GM21786 (cell line): ENCODE results near the gene LTBR.

Source experiments
- ATAC-seq: cut with Tn5 transposase; IDR thresholded peaks from one replicate; pipeline ENCODE4 v1.9.1; 2021; ENCODE audit not compliant: unreplicated experiment

LTBR gene

DNA sequence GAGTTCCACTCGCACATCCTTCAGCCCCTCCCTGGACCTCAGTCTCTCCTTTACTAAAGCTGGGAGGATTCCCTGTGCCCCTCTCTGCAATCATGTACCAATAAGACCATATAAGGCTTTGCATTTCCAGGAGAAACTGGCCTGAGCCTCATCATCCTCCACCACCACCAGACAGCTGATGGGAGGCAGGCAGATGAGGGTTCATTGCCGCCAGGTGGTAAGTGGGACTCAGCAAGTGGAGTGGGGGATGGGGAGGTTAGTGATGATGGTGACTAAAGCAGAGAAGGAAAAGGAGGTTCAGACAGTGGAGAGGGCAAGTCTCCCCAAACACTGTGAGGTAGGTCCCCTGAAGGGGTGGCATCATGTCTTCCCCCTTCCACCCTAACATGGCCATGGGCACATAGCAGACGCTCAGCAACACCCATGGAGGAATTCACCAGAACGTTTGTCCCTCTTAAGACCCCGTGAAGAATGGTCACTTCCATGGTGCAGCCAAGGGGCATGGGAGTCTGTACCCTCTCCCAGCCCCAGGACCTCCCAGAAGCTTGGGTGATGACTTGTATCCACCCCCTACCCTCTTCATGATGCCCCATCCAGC lies 37.6 kb upstream of the LTBR start:
- ATAC-seq: no peak

DNA sequence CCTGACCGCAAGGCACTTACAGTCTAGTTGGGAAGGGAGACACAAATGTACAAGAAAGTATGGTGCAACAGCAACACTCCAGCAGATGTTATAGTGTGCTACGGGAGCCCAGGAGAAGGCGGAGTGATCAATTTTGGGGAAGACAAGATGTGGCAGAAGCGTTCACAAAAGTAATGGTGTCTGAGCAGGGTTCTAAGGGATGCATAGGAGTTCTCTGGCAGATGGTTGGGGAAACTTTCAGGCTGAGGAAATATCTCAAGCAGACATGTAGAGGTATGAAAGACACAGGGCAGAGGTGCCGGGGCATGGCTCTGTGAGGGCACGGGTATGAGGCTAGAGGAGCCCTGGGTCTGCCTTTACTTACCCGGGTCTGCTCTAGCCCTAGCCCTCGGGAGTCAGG lies 37.0 kb upstream of the LTBR start:
- no peak for ATAC-seq

DNA sequence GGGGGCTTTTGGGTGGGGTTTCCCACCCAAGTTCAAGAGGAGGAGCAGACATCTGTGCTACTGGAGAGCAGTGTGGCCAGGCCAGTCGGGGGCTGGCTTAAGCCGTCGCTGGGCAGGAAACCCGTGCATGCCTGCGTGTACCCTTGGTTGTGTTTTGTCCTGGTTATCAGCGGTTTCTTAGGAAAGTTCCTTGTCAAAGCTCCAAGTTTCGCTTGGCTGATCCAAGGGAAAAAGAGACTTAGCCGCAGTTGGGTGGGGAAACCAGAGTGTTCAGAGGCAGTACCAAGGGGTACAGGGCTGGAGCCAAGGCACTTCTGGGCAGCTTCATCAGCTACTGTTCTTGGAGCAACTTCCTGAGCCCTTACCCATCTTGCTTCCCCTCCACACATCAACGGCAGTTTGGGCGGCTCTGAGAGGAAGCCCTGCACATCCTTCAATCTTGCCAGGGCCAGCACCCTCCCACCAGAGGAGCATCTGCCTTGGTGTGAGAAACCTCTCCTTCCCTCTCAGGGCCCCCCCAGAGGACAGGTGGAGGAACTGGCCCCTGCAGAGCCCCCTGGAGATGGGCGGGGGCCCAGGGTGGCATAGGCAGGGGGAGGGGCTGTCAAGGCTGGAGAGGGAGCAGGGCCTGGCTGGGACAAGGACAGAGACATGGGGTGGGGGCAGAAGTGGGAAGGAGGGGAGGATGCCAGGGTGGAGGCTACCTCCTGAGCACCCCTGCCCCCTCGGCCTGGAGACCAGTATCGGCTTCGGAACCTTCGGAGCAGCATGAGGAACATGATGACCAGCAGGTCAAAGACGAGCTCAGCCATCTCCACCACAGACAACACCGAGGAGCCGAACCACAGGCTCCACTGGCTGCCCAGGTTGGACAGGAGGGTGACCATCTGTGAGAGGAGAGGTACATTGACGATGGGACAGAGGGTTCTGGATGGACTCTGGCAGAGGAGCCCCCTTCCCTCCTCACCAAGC lies 36.3 kb upstream of the LTBR start:
- no peak for ATAC-seq

DNA sequence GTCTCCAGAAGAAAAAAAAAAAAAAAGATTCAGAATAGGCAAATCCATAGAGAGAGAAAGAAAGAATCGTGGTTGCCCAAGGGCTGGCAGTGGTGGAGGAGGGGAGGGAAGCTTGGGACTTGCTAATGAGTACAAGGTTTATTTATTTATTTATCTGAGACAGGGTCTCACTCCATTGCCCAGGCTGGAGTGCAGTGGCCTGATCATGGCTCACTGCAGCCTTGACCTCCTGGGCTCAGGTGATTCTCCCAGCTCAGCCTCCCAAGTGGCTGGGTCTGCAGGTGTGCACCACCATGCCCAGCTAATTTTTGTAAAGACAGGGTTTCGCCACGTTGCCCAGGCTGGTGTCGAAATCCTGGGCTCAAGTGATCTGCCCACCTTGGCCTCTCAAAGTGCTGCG lies 32.3 kb upstream of the LTBR start:
- no peak for ATAC-seq

DNA sequence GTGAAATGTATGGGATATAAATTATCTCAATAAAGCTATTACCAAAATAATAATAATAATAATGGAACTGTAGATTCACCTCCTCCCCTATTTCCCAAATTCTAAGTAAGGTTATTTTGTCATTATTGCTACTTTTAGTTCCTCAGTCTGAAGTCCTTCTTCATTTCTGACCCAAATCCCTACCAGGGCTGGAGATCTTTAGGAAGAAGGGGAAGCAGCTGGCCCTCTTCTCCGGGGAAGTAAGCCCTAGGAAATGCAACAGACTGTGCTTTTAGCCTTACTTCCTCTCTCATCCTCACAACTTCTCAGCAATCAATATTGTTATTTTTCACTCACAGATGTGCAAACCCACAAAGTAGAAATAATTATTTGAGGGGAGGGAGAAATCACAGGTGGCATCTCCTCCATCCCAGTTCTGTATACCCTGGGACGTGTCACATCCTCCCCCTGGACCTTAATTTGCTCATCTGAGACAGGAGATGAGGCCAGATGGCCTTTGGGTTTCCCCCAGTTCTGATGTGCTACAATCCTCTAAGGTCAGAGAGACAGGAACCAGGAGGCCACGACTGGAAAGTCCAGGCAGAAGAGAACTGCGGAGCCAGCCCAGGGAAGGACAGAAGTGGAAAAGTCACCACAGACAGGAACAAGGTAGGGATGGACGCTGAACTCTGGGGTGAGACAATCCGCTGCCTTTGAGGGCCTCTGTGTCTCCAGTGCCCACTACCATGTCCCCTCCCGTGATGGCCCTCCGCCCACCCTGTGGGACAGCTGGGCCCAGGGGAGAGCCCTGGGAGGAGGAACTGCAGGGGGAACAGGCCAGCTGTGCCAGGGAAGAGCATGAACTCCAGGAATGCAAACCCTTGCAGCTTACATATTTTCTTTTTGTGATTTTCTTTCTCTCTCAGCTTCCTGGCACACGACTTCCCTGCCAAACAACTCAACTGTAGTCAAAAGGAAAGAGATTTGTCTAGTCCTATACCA lies 31.5 kb upstream of the LTBR start:
- no peak for ATAC-seq

DNA sequence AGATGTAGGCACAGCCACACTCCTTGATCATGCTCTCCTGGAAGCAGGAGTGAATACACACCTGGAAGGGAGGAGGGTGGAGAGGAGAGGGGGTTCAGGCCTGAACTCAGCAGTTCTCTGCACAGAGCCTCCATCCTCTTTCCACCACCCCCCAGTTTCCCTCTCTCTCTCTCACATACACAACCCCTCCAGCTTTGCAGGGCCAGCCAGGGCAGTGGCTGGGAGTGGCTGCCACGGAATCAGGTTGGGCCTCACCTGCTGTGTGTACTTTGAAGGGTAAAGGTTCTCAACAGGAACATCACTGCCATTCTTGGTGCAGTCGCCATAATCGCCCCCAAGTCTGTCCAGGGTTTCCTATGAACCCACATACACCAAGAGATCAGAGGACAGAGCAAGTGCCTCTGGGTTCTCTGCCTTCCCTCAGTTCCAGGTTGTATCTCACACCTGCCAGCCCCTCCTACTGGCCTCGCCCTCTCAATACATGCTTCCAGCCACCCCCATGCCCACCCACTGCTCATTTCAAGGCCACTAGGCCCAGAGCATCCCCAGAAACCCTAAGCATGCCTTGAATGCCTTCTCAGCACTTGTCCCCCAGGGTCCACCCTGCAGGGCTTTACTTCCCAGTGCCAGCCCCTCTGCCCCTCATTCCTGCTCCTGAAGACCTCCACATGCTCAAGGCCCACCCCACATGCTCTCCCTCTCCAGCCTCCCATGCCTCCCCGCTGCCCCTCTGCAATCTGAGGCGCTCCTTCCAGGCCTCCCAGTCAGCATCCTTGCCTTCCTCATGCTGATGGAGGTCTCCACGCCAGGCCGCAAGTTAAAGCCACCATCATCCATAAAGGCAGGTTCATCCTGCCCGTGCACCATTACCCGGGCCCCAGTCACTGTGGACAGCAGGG lies 29.2 kb upstream of the LTBR start:
- ATAC-seq: no peak

DNA sequence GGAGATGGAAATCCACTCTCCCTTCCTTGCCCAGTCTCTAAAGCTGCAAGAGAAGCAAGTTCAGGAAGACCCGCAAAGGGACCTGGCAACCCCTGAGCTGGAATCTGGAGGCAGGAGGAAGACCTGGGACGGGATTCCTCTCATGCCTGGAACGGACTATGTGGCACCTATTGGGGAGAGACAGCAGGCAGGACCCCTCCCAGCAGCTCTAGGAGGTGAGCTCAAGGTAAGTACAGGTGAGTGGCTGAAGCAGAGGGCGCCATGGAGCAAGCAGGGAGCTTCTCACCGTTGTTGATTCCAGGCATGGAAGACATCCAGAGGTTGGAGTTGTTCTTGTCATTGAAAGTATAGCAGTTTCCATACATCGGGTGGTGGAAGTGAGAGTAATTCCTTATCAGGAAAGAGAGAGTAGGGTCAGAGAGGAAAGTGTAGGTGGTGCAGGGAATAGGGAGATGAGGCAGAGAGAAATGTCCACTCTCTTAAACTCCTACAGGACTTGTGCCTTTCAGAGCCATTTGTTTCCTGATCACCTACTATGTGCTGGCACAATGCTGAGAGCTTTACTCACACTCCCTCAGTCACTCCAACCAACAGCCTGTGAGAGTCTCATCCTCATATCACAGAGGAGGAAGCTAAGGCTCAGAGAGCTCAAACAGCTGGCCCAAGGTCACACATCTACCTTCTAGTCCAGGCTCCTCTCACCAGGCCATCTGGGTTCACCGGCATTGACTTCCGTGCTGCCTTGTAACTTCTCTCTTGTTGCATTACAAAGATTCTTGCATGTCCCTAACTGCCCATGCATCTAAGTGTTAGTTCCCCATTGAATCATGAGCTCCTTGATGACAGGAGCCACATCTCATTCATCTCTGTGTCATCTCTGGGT lies 28.2 kb upstream of the LTBR start:
- no peak for ATAC-seq

DNA sequence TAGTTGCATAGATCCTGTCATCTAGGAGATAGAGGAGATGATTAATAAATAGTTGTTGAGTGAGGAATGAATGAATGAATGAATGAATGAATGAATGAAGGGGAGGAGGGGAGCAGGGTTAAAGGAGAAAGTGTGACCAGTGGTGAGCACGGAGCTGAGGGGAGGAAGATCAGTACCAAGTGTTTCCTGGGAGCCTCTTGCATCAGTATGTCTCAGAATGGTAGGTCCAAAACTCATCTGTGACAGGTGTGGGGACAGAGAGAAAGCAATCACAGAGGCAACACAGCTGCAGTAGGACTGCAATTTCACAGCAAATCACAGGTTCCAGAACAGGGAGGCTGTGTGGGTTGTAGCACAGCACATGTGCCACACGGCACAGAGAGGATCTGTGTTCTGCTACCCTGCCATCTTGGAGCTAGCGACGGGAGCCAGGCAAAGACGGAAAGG lies 27.6 kb upstream of the LTBR start:
- no peak for ATAC-seq

DNA sequence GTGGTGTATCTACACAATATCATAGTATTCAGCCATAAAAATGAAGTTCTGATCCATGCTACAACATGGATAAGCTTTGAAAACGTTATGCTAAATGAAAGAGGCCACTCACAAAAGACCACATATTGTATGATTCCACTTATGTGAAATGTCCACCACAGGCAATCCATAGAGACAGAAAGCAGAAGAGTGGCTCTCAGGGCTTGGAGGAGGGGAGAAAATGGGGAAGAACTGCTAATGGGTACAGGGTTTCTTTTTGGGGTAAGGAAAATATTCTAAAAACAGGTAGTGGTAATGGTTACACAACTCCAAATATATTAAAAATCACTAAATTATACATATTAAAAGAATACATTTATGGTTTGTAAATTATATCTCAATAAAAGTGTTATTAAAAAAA lies 25.1 kb upstream of the LTBR start:
- no peak for ATAC-seq

DNA sequence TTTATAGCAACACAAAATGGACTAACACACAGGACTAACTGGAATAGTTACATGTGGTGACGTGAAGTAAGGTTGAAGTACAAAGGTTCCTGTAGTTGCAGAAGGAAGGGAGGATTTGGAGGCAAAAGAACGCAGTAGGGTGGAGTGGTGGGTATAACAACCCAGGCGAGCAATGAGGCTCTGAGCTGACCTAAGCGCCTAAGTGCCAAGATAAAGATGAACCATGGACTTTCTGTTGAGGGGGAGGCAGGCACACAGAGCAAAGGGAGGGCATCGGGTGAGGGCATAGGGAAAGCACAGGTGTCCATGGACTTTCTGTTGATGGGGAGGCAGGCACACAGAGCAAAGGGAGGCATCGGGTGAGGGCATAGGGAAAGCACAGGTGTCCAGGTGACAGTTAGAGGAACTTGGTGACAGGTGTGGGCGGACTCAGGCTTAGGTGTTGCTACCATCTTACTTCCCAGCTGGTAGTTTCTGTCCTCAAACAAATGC lies 23.8 kb upstream of the LTBR start:
- no peak for ATAC-seq

DNA sequence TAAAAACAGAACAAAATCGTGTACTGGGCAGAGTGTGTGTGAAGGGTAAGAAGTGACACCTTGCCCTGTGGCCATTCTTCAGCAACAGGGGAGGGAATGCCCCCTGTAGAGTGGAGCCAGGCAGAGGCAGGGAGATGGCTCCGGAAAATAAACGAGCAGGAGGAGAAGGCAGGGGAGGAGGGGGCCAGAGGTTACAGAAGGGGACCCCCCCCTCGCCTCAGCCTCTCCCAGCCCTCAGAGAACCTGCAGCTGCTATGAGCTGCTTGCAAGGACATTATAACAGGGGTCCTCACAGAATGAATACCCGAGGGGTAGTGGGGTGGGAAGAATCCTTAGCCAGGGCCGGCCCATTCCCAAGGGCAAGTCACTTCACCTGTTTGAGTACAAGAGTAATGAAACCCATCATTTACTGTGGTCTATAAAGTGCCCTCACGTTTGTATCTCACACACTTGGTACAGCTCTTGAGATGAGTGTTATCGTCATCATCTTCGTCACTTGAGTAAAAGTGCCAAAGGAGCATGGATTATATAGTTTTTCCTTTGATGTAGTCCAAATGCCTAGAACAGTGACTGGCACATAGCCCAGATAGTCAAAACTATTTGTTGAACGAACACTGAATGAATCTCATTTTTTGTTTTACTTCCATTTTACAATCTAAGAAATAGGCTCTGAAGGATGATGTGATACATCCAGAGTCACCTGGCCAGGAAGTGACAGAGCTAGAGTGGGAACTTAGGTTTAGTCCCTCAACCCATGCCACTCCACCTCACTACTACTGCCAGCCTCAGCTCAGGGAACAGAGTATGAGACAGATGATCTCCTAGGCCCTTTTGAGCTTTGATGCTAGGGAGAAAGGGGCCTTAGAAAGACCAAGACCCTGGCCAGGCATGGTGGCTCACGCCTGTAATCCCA lies 23.1 kb upstream of the LTBR start:
- no peak for ATAC-seq

DNA sequence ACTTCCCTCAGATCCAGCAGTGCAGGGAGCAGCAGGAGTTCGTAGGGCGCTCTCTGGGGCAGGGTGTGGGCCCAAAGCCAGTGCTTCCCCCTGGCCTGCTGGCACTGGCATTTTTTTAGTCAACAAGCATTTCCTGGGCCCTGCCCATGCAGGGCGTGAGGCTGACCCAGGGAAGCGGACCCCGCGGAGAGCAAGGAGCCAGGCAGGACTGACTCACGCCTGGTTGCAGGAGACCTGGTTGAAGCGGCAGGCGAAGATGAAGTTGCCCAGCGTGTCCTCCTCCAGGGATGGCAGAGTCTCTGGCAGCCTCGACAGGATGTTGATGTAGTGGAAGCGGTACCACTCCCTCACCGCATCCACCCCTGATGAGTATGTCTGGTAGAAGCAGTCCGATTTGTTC lies 22.1 kb upstream of the LTBR start:
- ATAC-seq: no peak

DNA sequence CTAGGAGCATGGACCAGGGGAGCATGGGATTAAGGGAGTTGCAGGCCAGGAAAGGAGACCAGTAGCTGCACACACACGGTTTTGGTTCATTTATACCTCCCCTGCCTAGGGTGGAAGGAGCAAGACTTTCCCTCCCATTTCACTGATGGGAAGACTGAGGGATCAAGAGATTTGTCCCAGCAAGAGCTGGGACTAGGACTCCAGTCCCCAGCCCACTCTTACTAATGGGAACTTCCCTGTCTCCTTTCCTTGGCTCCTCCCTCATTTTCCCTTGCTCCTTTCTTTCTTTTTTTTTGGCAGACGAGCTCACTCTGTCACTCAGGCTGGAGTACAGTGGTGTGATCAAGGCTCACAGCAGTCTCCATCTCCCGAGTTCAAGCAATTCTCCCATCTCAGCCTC lies 21.6 kb upstream of the LTBR start:
- no peak for ATAC-seq

DNA sequence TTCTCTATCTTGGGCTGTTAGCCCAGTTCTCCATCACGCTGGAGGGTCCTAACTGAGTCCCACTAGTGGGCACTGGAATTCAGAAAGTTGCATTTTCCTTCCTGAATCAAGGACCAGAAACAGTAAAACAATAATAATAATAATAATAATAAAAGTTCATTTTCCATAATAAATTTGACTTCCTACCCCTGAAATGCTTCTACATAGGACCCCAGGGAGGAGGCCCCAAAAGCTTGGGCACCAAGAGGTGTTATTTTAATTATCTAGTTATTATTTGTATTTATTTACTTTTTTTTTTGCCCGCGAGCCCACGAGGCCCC lies 21.0 kb upstream of the LTBR start:
- ATAC-seq: no peak

DNA sequence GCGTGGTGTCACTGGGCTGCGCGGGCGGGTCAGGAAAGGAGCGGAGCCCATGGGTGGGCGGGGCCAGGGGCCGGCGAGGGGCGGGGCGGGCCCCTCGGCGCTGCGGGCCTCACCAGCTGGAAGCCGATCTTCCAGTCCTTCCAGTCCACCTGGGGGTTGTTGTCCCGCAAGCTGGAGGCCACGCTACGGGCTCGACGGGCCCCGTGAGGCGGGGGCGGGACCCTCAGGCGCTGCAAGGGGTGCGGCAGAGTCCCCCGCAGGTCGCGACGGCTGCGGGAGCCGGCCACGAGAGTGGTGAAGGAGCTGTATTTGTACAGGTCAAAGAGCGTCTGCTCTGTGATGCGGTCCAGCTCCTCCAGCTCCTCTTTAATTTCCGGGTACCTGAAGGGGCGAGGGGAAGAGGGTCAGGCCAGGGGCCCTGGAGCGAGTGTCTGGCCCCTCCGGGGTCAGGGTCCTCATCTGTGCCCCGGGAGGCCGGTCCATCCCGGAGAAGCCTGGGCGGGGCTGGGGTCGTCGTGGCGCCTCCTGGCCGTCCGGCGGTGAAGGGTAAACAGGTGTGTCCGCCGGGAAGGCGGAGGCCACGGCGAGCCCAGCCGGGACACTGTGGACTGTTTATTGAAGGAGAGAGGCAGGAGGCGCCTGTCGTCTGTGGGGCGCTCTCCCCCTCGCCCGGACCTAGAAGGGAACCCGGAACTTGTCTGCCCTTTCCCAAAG lies 20.5 kb upstream of the LTBR start:
- ATAC-seq: no peak

DNA sequence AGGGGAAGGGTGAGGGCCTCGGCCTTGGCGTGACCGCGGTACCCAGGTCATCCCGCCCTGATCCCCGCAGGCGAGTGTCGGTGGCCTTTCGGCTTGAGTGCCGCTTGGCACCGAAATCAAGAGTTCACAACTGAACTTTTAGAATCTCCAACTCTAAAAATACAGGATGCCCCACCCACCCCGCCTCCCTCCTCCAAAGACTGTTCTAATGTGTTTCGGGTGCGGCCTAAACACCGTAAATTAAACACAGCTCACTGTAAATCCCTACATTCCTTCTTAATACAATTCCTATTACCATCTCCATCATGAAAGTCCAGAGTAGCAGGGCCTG lies 20.0 kb upstream of the LTBR start:
- no peak for ATAC-seq

DNA sequence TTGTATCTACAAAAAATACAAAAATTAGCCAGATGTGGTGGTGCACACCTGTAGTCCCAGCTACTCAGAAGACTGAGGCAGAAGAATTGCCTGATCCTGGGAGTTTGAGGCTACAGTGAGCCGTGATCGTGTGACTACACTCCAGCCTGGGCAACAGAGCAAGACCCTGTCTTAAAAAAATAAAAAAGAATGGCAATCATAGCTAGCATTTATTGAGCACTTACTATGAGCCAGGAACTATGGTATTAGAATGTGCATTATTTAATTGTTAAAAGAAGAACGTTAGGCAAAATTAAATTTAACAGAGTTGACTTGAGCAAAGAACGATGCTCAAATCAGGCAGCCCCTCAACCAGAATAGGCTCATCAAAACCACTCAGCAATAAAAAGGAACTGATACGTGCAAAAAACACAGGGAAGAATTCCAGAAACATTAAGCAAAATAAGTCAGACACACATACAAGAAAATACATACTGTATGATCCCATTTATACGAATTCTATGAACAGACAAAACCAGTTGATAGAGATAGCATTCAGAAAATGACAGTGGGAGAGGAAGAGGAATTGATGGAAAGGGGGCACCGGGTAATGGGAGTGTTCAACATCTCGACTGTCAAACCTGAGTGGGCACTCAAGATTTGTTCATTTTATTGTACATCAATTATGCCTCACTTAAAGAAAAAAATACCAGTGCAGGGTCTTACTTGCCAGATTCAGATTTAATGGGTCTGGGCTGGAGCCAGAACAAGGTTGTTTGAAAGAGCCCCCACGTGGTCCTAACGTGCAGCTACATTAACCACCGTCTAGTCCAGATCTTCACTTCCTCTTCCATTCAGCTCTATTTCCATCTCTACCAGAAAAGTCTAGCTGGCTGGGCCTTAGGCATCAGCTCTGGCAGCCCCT lies 16.6 kb upstream of the LTBR start:
- ATAC-seq: peak; percentile 62
